ENCODE results near the gene CFDP1.

DNA sequence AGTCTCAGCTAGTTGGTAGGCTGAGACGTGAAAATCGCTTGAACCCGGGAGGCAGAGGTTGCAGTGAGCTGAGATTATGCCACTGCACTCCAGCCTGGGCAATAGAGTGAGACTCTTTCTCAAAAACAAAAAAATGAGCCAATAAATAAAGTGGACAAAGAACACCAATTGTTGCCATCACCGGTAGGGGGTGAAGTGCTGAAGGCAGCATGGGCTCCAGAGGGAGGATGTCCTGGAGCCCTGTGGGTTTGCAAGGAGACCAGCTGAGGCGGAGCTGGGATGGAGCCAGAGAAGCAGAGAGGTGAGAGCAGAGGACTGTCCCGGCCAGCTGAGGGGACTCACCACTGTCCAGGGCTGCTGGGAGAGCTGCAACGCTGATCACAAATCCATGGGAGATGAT lies 48.2 kb upstream of the CFDP1 start:
- TF ChIP-seq, protein P1, sequence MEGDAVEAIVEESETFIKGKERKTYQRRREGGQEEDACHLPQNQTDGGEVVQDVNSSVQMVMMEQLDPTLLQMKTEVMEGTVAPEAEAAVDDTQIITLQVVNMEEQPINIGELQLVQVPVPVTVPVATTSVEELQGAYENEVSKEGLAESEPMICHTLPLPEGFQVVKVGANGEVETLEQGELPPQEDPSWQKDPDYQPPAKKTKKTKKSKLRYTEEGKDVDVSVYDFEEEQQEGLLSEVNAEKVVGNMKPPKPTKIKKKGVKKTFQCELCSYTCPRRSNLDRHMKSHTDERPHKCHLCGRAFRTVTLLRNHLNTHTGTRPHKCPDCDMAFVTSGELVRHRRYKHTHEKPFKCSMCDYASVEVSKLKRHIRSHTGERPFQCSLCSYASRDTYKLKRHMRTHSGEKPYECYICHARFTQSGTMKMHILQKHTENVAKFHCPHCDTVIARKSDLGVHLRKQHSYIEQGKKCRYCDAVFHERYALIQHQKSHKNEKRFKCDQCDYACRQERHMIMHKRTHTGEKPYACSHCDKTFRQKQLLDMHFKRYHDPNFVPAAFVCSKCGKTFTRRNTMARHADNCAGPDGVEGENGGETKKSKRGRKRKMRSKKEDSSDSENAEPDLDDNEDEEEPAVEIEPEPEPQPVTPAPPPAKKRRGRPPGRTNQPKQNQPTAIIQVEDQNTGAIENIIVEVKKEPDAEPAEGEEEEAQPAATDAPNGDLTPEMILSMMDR (IDR thresholded peaks at IDR 0.05), result no peak
- no peak for TF ChIP-seq POLR2A (IDR thresholded peaks at IDR 0.05)
